A673 (cell line): ENCODE results near the gene PSMC5. TPM values are rescaled to one million over a fixed set of nuclear protein-coding genes. Genes with fewer than 3 reads are reported as not detected.

Experiments
- BruUV-seq: library from RNA; stranded (reverse); fragments of 400-500 nt; replicated peaks from 2 replicates; lab custom pipeline; 2021; lab: Mats Ljungman, UMichigan
- CTCF ChIA-PET: fragments of 300-600 bp; sonication (Branson Sonifier 250); formaldehyde crosslinking; loops from one replicate; lab custom pipeline; 2022; ENCODE audit warnings: antibody characterized with exemption; lab: Charles Lee
- POLR2A ChIA-PET: fragments of 300-600 bp; sonication (Branson Sonifier 250); formaldehyde crosslinking; loops from one replicate; lab custom pipeline; 2022; ENCODE audit warnings: antibody characterized with exemption; ENCODE audit not compliant: low non-redundant PET; lab: Charles Lee
- DNase-seq: peaks from one replicate; pipeline ENCODE4 v3.0.0-alpha.2; 2015; ENCODE audit warnings: low spot score
- H3K27ac ChIP-seq: fragments of 200-600 bp; sonication (generic); 2 replicates; pipeline ENCODE4 v1.5.1; 2016; ENCODE audit warnings: mixed run types, low read depth, mild to moderate bottlenecking, mixed read lengths, antibody characterized with exemption, low read length; ENCODE audit not compliant: poor library complexity, severe bottlenecking
- H3K27me3 ChIP-seq: fragments of 200-600 bp; sonication (generic); replicated peaks from 2 replicates; pipeline ENCODE4 v1.6.1; 2017; ENCODE audit warnings: mixed run types, low read depth, mild to moderate bottlenecking, mixed read lengths, antibody characterized with exemption, low read length; ENCODE audit not compliant: insufficient read depth, poor library complexity
- H3K36me3 ChIP-seq: fragments of 200-600 bp; sonication (generic); 2 replicates; pipeline ENCODE4 v1.6.1; 2016; ENCODE audit warnings: mixed run types, mild to moderate bottlenecking, mixed read lengths, antibody characterized with exemption, low read length; ENCODE audit not compliant: insufficient read depth, poor library complexity, severe bottlenecking
- H3K4me1 ChIP-seq: fragments of 200-600 bp; sonication (generic); 2 replicates; pipeline ENCODE4 v1.6.1; 2017; ENCODE audit warnings: mixed run types, mild to moderate bottlenecking, mixed read lengths, antibody characterized with exemption, low read length; ENCODE audit not compliant: insufficient read depth, poor library complexity, severe bottlenecking
- H3K4me3 ChIP-seq: fragments of 200-600 bp; sonication (generic); 2 replicates; pipeline ENCODE4 v1.5.1; 2016; ENCODE audit warnings: low read depth, mixed run types, mild to moderate bottlenecking, mixed read lengths, low read length; ENCODE audit not compliant: poor library complexity, severe bottlenecking
- H3K9me3 ChIP-seq: fragments of 200-600 bp; sonication (generic); 2 replicates; pipeline ENCODE4 v1.6.1; 2016; ENCODE audit warnings: mixed run types, low read depth, mild to moderate bottlenecking, mixed read lengths, antibody characterized with exemption, low read length; ENCODE audit not compliant: poor library complexity, severe bottlenecking
- CTCF ChIP-seq: fragments of 300-800, 200-600 bp; sonication (generic); conservative IDR thresholded peaks from 2 replicates; pipeline ENCODE4 v1.5.1; 2017; ENCODE audit warnings: low read depth, mild to moderate bottlenecking, antibody characterized with exemption, low read length, moderate library complexity, mixed read lengths
- EZH2 ChIP-seq: fragments of 200-600 bp; sonication (generic); IDR thresholded peaks from 2 replicates; pipeline ENCODE4 v1.6.1; 2017; ENCODE audit warnings: borderline replicate concordance, low read depth, mild to moderate bottlenecking, mixed read lengths, antibody characterized with exemption, low read length; ENCODE audit not compliant: poor library complexity, severe bottlenecking
- intact Hi-C: fragments of 100-400 bp; cut with micrococcal nuclease; formaldehyde crosslinking; loops from one replicate; pipeline ENCODE4 v1.10.0; 2022; ENCODE audit not compliant: unreplicated experiment
- total RNA-seq: library from RNA; stranded (reverse); gene quantifications from 2 replicates; pipeline ENCODE4 v1.2.3, GENCODE V29; 2021

Gene PSMC5
- total RNA-seq, 1 experiment from 2014 or later: 302 TPM

- Histone ChIP-seq H3K4me1 (peaks cover 21% of the 10 kb centered on the region), H3K36me3 (peaks cover 69% of the 10 kb centered on the region), H3K27ac (no peak overlapping the region), H3K9me3 (no peaks in the 10 kb centered on the region), H3K4me3 (no peak overlapping the region), H3K27me3 (no peaks in the 10 kb centered on the region)
- ChIA-PET CTCF (no interaction called here), POLR2A (no interaction called here)
- no peak for DNase-seq
- no peak for TF ChIP-seq CTCF
- TF ChIP-seq EZH2: no peak
- no TSS peak for BruUV-seq
- intact Hi-C loops: no loop called here
Measured at GRCh38 chr17:63830278-63830677, 3.0 kb downstream of the PSMC5 start.

DNA sequence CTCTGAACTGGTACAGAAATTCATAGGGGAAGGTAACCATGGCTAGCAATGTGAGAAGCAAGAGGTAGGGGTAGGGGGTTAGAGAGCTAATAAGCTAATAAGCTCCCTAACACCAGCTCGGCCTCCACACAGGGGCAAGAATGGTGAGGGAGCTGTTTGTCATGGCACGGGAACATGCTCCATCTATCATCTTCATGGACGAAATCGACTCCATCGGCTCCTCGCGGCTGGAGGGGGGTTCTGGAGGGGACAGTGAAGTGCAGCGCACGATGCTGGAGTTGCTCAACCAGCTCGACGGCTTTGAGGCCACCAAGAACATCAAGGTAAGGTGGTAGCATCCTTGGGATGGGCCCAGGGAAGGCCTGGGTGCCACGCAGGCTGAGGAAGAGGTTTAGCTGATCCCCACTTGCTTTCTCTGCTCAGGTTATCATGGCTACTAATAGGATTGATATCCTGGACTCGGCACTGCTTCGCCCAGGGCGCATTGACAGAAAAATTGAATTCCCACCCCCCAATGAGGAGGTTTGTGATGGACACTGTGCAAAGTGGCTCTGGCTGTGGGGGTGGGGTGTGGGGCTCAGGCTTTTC lies 3.8 kb downstream of the PSMC5 start:
- peaks cover 69% of the 10 kb centered on the region for H3K36me3 ChIP-seq
- no peaks in the 10 kb centered on the region for H3K27me3 ChIP-seq
- DNase-seq: no peak
- CTCF ChIA-PET: no interaction called here
- no peaks in the 10 kb centered on the region for H3K9me3 ChIP-seq
- H3K4me1 ChIP-seq: peaks cover 22% of the 10 kb centered on the region
- no TSS peak for BruUV-seq
- H3K4me3 ChIP-seq: no peak overlapping the region
- intact Hi-C loops: no loop called here
- POLR2A ChIA-PET: no interaction called here
- no peak overlapping the region for H3K27ac ChIP-seq
- TF ChIP-seq CTCF (no peak), EZH2 (no peak)

GRCh38 chr17:63831505-63831904 lies 4.3 kb downstream of the PSMC5 start:
- peaks cover 74% of the 10 kb centered on the region for H3K36me3 ChIP-seq
- H3K4me3 ChIP-seq: no peak overlapping the region
- DNase-seq: no peak
- TF ChIP-seq CTCF (no peak), EZH2 (no peak)
- POLR2A ChIA-PET: no interaction called here
- H3K9me3 ChIP-seq: no peaks in the 10 kb centered on the region
- BruUV-seq: TSS peak; percentile 47
- no peak overlapping the region for H3K27ac ChIP-seq
- CTCF ChIA-PET: no interaction called here
- no peaks in the 10 kb centered on the region for H3K27me3 ChIP-seq
- intact Hi-C loops: no loop called here
- H3K4me1 ChIP-seq: peaks cover 22% of the 10 kb centered on the region
